ENCODE results near the gene PTPN6.

PTPN6 gene

GRCh38 chr12:6977653-6978052 lies 26.5 kb downstream of the PTPN6 start:
- Histone ChIP-seq H3K4me3 (ENCODE audit: low read length, poor library complexity, severe bottlenecking) (no peak overlapping the region), H2AFZ (ENCODE audit: low read length) (no peak overlapping the region), H3F3A (ENCODE audit: low read depth) (no peaks in the 10 kb centered on the region; the same call in 1 of the 2 replicates), H3K9me3 (ENCODE audit: insufficient read depth, low read depth, low read length) (no peaks in the 10 kb centered on the region), H3K79me2 (ENCODE audit: insufficient read depth, low read length) (peaks cover 6% of the 10 kb centered on the region), H3K27me3 (ENCODE audit: insufficient read depth, low read length, poor library complexity, severe bottlenecking) (no peaks in the 10 kb centered on the region), H4K20me1 (ENCODE audit: insufficient read depth, low read length, poor library complexity, severe bottlenecking) (no peaks in the 10 kb centered on the region), H3K9me2 (replicated peaks; ENCODE audit: low read depth, low read length) (no peaks in the 10 kb centered on the region), H3K36me3 (ENCODE audit: insufficient read depth, low read length) (peaks cover 70% of the 10 kb centered on the region; the same call in 1 of the 2 replicates), H3K4me2 (ENCODE audit: low read depth, low read length, poor library complexity, severe bottlenecking) (no peak overlapping the region), H3K9ac (ENCODE audit: low read depth, low read length, poor library complexity, severe bottlenecking) (no peak overlapping the region), H3K4me1 (ENCODE audit: insufficient read depth, low read length, poor library complexity, severe bottlenecking) (peaks cover under 1% of the 10 kb centered on the region)
- no peak for TF ChIP-seq CTCF (conservative IDR thresholded peaks at IDR 0.05; ENCODE audit: low read length)
- TF ChIP-seq EZH2phosphoT487 (IDR thresholded peaks at IDR 0.05; ENCODE audit: borderline replicate concordance) = no peak

- Histone ChIP-seq H3K9ac (ENCODE audit: low read depth, low read length, poor library complexity, severe bottlenecking) (no peak overlapping the region), H3K4me2 (ENCODE audit: low read depth, low read length, poor library complexity, severe bottlenecking) (no peak overlapping the region), H3K4me3 (ENCODE audit: low read length, poor library complexity, severe bottlenecking) (no peak overlapping the region), H3F3A (ENCODE audit: low read depth) (no peaks in the 10 kb centered on the region; the same call in 1 of the 2 replicates), H2AFZ (ENCODE audit: low read length) (no peak overlapping the region), H3K9me3 (ENCODE audit: insufficient read depth, low read depth, low read length) (no peaks in the 10 kb centered on the region), H3K36me3 (ENCODE audit: insufficient read depth, low read length) (peaks cover 74% of the 10 kb centered on the region; the same call in 1 of the 2 replicates), H3K79me2 (ENCODE audit: insufficient read depth, low read length) (peaks cover 1% of the 10 kb centered on the region; the same call in 1 of the 2 replicates), H3K27me3 (ENCODE audit: insufficient read depth, low read length, poor library complexity, severe bottlenecking) (no peaks in the 10 kb centered on the region), H3K9me2 (replicated peaks; ENCODE audit: low read depth, low read length) (no peaks in the 10 kb centered on the region), H3K4me1 (ENCODE audit: insufficient read depth, low read length, poor library complexity, severe bottlenecking) (no peaks in the 10 kb centered on the region), H4K20me1 (ENCODE audit: insufficient read depth, low read length, poor library complexity, severe bottlenecking) (no peaks in the 10 kb centered on the region)
- no peak for TF ChIP-seq EZH2phosphoT487 (IDR thresholded peaks at IDR 0.05; ENCODE audit: borderline replicate concordance)
- TF ChIP-seq CTCF (conservative IDR thresholded peaks at IDR 0.05; ENCODE audit: low read length) = no peak
These were observed 27.0 kb downstream of the PTPN6 start for GRCh38 chr12:6978188-6978587.

- no peaks in the 10 kb centered on the region for H4K20me1 ChIP-seq (ENCODE audit: insufficient read depth, low read length, poor library complexity, severe bottlenecking)
- no peak overlapping the region for H3K9ac ChIP-seq (ENCODE audit: low read depth, low read length, poor library complexity, severe bottlenecking)
- H3K9me2 ChIP-seq (replicated peaks; ENCODE audit: low read depth, low read length) = no peaks in the 10 kb centered on the region
- H3K4me2 ChIP-seq (ENCODE audit: low read depth, low read length, poor library complexity, severe bottlenecking) = no peak overlapping the region
- TF ChIP-seq CTCF (conservative IDR thresholded peaks at IDR 0.05; ENCODE audit: low read length) = no peak
- no peak for TF ChIP-seq EZH2phosphoT487 (IDR thresholded peaks at IDR 0.05; ENCODE audit: borderline replicate concordance)
- no peaks in the 10 kb centered on the region for H3K9me3 ChIP-seq (ENCODE audit: insufficient read depth, low read depth, low read length)
- H3K27me3 ChIP-seq (ENCODE audit: insufficient read depth, low read length, poor library complexity, severe bottlenecking) = no peaks in the 10 kb centered on the region
- no peak overlapping the region for H2AFZ ChIP-seq (ENCODE audit: low read length)
- H3K36me3 ChIP-seq (ENCODE audit: insufficient read depth, low read length) = peaks cover 74% of the 10 kb centered on the region; the same call in 1 of the 2 replicates
- H3K4me1 ChIP-seq (ENCODE audit: insufficient read depth, low read length, poor library complexity, severe bottlenecking) = no peaks in the 10 kb centered on the region
- H3F3A ChIP-seq (ENCODE audit: low read depth) = no peaks in the 10 kb centered on the region; the same call in 1 of the 2 replicates
- H3K4me3 ChIP-seq (ENCODE audit: low read length, poor library complexity, severe bottlenecking) = no peak overlapping the region
- H3K79me2 ChIP-seq (ENCODE audit: insufficient read depth, low read length) = no peaks in the 10 kb centered on the region
These were observed 27.5 kb downstream of the PTPN6 start for GRCh38 chr12:6978611-6979011.

Data from Loucy (cell line).